GM19467 (cell line): Measurements from ENCODE around the gene NASP.

Source experiments
- ATAC-seq: cut with Tn5 transposase; IDR thresholded peaks from one replicate; pipeline ENCODE4 v1.9.1; 2021; ENCODE audit warnings: mild to moderate bottlenecking, moderate library complexity; ENCODE audit not compliant: unreplicated experiment

Gene NASP

DNA sequence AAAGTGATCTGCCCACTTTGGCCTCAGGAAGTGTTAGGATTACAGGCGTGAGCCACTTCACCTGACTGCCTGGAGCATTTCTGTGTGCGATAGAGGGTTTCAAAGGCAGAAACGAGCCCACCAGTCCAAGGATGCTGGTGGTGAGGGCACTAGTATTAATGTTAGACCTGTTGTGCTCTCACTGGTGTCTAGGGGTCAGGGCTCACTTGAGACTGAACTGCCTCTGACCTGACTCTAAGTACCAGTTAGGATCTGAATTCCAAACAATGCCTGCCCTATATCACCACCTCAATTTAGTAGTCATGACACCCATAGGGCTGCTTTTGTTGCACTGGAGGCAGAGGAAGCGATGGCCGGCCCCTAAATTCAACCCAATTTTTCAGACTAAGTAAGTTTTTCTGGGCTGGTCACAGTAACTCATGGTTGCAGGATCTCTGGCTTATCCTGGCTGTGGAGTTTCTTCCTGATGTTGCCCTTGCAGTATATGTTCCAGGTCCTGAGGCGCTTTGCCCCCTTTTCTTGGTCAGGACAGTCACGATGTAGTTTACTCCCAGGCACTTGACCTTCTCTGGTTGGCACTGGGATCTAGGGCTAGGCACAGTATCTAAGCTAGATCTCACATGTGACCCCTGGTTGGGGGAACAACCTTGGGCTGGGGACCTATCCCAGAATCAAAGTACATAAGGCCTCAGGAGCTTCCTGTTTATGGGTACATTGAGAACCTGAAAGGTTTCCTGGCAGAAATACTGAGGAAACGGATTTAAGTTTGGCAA, 35.5 kb downstream of the NASP start:
- no peak for ATAC-seq

DNA sequence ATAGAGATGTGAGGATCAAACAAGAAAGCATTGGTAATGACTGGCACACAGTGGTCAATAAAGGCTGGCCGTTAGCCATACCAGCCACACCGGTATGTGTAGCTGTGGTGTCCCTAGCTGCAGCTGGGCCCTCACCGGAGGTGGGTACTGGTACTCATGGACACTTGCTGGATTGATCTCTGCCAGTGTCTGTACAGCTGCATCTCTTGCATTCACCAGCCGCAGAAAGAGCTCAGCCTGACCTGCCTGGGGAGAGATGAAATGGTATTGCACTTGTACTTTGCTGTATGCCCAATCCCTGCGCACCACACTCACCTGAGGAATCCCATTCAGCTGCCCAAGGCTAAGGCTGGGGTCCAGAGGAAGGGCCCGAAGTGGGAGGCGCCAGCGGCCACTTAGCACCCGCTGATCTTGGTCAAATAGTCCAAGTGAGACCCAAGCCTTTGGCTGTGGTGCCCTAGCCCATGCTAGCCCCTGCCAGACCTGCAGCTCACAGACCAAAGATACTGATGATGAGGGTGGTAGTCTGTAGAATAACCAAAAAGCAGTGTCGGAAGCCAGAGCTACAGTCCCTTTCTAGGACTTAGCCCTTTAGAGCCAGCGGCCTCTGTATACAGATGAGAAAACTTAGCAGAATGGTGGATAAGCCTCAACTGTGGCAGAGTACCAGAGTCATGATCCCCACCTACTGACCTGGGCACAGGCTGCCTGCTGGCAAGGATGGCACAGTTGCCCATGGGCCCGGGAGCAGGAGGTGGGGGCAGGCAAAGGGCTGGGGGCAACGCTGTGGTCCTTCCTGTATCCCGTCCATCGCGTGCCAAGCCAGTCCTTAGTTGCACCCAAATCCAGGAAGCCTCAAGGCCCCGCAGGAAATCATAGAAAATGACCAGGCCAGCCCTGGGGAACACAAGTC, 37.0 kb downstream of the NASP start:
- ATAC-seq: no peak

DNA sequence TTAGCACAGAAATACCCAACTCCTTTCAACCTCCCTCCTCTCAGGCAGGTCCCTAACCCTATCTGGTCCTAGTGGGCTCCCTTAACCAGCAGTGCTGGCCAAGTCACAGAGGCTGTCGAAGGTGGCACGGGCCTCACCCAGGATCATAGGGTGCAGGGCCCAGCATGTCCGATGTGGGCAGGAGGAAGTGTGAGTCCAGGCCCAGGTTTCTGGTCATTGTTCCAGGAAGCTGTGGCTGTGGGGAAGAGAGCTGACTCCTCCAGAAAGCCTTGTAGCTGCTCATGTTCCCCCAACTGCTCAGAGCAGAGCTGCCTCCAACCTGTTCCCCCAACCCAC, 37.6 kb downstream of the NASP start:
- no peak for ATAC-seq

DNA sequence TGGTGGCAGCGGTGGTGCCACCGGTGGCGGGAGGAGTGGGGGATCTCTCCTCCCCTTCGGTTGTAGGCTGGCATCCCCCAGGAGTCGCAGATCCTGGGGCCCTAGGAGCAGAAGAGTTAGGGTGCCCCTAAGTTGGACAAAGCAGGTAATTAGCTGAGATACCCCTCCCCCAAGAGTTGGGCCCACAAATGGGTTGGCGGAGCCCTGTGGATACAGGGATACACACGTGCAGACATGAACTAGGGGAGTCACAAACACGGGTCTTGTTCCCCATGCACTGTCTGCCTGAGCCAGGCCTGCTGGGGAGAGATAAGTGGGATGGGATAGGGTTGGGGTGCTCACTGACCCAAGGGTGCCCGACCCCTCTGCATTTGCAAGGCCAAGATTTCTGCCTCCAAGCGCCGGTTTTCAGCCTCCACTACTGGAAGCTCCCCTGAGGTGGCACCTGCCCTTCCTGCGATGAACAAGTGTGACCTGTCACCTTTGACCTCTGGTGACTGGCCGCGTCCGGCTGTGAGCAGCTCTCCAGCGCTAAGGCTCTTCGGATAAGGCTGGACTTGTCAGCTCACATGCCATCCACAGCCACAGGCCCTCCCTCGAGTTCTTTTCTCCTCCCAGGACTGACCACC, 38.2 kb downstream of the NASP start:
- no peak for ATAC-seq

DNA sequence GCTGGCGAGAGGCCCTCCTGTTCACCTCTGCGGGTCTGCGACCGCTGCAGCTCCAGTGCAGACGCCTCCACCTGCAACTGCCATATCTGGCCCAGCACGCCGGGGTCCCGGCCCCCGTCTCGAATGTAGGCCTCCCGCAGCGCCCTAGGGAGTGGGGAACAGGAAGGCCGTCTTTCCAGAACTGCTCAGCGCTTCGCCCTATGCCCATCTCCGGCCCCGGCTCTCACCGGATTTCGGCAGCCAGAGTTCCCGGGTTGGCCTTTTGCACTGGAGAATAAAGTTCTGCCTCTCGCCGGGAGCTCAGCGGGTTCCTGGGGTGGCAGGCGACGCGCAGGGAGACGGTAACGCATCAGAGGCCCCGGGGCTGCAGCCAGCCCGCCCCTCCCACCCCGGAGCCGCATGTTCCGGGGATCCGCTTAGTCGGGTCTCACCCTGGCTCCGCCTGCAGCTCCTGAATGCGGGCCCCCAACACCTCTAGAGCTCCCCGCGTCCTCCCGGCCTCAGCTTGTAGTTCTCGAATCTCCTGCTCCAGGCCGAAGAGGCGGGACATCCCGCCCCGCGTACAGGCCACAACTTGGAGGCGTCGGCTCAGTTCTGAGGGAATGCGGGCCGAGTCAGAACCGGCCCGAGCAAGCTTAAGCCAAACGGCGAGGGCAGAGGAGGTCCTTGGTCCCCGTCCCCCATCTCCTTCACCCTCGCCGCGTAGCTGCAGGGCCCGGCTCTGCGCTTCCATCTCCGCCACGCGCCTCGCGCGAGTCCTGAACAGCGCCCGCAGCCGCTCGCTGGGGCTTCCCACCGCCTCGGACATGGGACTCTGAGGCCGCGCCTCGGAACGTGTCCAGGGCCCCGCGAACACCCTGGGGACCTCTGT, 38.9 kb downstream of the NASP start:
- no peak for ATAC-seq

DNA sequence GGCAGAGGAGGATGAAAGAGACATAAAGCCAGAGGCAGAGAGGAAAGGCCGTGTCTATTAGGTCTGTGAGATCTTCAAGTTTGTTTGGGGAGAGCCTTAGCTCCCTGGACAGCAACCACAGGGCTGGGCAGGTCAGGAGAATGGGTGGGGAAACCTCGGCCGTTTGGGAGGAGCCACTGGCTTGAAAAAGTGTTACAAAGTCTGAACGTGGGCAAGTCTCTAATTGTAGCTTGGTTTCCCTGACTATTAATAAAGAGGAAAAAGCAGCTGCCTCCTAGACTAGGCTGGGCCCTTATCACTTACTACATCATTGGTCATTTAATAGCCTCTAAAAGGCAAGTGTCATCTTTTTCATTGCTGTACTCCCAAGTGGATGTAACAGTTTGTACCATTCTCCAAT, 40.1 kb downstream of the NASP start, which contains the start of gene CCDC17:
CCDC17 (minus strand) TSS at position 83 of the 400 bp plus-strand sequence. CDS start 145 bp downstream, outside the sequence.
- ATAC-seq: no peak

DNA sequence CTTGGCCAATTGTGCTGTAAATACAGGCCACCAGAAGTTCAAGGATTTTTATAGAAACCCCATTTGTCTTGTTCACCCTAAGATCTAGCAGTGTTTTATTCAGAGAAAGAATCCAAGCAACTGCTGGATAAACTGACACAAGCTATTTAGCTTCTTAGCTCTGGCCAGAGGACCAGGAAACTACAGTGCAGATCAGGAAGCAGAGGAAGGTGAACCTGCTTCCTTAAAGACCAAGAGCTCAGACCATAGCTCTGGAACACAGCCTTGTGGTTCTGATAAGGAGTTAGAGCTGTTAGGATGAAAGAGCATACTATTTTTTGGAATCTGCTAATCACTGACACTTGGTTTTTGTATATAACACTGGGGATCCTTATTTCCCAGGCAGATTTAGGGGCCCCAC, 45.2 kb downstream of the NASP start:
- ATAC-seq: no peak

DNA sequence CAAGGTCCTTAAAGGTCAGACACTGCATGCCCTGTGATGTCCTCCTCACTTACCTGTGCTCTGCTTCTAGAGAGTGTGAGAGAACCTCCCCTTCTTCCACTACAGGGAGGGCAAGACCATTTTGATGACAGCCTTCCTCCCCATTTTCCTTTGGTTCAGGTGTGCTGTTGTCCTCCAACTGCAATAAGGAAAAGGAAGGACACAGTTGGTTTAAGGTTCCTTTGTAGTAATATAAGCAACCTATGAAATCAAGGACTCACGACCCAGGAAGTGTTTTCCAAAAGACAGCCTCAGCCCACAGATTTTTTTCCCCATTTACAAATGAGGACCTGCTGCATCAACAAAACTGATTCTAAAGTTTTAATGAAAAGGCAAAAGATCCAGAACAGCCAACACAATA, 46.6 kb downstream of the NASP start:
- ATAC-seq: no peak

DNA sequence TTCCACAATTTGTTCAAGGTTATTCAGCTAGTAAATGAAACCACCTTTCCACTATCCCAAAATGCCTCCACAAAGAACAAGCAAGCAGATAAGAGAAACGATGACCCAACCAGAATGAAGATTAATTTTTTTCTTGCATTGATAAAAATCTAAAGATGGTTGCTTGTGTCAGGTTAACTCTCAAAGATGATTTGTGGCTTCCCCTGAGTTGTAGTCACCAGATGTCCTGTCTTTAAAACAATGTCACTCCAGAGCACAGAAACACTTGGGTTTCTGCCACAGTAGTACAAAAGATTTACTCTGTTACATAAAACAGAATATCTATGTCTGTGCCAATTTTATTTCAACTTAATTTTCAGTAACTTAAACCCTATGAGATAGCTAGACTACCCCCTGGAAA, 51.4 kb downstream of the NASP start:
- no peak for ATAC-seq

DNA sequence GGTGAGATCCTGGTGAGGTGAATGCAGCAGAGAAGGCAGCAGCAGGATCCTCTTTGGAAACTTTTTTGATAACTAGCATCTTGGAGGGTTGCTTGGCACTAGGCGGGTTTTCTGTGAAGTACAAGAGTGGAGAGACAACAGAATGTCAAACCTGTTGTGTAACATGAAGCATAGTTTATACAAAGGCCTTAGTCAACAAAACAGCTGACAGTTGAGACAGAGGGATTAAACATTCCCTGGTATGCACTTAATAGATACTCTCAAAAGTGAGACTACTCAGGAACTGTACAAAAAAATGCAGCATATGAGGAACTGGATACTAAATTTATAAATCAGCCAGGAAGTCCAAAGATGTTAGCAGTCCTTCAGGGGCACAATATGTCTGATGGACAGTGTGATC, 56.5 kb downstream of the NASP start:
- no peak for ATAC-seq

DNA sequence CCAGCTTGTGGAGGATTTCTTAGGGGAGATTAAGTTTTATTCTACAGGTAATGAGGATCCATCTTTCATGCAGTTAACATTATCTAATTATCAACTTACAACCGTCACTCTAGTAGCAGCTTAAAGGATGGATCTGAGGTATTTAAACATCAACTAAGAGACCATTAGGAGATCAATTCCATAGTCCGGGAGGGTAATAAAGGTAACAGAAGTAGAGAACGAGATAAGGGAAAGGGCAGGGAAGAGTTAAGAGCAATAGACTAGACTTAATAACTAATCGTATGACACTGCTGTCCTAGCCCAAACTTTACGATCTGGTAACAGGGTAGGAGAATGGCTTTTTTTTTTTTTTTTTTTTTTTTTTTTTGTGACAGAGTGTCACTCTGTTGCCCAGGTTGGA, 59.5 kb downstream of the NASP start:
- ATAC-seq: no peak

DNA sequence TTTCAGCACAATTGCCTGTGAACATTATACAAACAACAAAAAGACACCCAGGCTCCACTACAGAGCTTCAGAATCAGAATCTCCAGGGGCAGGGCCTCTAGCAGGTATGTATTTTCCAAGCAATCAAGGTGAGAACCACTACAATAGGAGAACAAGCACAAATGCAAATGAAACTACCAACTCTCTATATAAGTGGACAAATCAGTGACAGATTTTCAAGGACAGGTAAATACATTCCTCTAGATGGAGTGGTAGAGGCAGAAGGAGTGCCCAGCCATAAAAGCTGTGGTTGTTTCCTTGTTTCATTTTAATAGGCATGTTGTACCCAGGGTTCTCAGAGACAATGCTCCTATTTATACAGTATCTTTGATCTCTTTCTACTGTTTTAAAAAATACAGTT, 60.1 kb downstream of the NASP start:
- no peak for ATAC-seq

DNA sequence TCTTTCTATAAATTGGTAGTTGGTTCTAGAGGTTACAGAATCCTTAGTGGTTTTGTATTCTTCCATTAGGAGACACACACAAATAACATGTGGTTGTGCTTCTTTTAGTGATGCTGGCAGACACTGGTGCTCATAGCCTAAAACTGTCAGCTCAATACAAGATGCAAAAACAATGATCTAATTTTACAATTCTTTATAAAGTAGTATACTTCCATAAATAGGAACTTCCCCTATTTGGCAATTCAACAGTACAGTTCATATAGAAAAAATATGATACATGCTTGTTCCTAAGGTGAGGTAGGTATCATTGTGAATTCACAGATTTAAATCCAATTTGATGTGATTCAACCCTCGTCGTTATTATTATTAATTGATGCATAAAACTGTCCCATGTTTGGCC, 60.8 kb downstream of the NASP start:
- ATAC-seq: no peak

DNA sequence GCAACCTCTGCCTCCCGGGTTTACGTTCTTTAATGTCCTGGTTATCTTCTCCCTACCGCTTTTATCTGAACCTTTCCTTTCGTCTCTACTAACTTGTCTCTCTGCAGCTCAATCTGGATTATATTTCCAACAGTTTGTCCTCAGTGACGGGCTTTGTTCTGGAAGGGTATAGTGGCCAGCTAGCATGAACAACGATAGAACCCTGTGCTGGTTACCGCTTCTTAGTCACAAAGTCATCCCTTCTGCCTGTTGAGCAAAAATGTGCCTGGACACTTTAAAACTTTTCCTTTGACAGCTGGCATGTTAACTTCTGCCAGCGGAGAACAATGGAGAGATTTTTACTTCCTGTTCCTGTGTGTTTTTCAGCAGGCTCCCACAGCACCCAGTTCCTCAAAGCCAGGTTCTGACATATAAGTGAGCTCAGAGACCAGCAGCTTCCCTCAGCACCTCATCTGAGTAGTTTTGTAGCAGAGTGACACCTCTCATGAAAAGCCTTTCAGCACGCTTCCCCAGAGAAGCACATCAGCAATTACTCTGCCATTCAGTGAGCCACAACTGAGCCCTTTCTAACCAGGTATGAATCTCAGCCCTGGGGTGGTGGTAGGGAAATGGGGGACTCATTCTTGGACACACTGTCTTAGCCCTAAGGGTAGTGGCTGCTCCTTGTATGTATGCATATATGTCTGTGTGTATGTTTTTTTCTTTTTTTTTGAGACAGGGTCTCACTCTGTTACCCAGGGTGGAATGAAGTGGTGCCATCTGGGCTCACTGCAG, 63.6 kb downstream of the NASP start:
- no peak for ATAC-seq

DNA sequence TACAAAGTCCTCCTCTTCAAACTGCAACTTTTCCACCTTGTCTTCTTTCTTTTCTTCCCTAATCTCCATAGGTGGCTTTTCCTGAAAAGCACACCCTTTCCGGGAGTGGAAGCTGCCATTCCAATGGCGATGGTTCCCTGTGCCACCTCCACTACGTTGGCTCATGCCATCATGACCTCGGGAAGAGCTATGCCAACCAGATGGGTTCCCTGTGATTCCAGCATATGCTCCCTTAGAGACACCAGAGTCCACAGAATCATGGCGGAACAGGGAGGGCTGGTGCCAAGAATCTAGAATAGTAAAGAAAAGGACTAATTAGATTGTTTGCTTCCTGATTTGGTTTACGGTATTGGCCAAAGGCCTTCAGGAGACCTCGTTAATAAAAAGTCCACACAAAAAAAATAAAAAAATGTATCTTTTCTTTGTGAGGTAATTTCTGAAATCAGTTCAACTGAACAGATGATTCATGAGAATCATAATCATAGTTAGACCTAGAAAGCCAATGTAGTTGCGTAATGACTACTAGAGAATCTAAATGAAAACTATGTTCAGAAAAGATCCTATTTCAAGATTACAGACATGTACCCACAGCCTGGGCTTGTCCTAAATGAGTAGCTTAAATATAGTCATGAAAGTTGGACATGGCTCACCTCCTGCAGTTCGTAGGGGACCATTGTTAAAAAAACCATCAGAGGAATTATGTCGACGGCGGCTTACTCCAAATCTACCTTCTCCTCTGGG, 70.9 kb downstream of the NASP start:
- ATAC-seq: no peak

DNA sequence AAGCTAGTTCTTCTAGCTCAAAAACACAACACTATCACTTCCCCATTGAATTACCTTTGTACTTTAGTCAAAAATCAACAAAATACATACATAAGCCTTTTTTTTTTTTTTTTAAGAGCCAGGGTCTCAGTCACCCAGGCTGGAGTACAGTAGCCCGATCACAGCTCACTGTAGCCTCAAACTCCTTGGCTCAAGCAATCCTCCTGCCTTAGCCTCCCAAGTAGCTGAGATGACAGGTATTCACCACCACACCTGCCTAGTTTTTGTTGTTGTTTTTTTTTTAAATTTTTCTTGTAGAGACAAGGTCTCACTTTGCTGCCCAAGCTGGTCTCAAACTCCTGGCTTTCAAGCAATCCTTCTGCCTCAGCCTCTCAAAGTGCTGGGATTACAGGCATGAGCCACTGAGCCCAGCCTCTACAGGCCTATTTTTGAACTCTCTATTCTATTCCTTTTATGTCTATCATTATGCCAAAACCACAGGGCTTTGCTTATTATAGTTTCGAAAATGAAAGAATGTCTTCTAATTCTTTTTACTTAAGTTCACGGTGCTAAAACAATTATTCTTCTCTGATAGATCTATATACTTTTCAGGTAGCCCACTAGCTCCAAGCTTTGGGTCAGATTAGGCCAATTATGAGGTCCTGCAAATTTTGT, 72.9 kb downstream of the NASP start:
- no peak for ATAC-seq

DNA sequence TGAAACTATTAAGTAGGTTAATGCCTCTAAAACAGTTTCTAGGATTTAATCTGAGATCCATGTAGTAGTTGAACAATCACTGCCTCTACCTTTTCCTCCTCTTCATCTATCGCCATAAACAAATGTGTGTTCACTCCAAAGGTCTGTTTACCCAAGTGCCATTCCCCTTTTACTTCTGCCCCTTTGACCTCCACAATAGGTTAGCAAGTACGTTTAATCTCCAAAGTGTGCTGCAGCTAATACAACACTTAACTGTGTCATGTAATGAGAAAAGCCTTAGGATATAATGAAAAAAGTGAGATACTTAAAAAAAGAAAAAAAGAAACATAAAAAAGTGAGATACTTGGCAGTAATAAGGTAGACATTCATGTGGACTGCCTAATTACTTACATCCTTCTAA, 74.3 kb downstream of the NASP start:
- no peak for ATAC-seq

DNA sequence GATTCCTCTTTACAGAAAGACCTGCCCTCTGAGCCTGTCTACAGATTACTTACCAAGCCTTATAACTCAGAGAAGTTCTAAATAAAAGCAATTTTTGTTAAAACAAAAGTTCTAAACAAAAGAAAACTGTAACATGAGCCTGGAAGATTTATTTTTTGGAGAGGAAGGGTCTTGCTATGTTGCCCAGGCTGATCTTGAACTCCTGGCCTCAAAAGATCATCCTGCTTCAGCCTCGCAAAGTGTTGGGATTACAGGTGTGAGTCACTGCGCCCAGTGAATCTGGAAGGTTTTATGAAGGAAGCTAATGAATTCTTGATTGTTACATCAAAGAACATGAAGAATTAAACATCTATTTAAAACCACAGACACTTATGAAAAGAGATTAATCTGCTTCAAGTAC, 75.4 kb downstream of the NASP start:
- ATAC-seq: no peak

DNA sequence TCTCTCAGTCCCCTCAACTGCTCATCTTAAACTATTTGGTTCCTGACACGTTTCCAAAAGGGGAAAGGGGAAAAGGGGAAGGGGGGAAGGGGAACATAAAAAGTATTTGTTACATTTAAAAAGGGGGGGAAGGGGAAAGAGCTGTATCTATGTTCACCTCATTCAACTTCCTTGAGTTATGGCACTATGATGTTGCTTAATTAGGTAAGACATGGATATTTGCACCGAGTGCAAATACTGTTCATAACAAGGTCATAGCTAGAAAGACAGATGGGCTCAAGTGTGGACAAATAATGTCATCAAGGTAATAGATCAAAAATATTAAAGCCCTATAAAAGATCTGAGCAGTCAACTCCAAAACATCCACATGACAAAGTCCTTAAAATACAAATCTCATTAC, 76.5 kb downstream of the NASP start:
- ATAC-seq: no peak
